SK-N-SH (cell line): ENCODE measurements around the gene EBF3. TPM values are rescaled to one million over a fixed set of nuclear protein-coding genes. Genes with fewer than 3 reads are reported as not detected.

Experiments
- CTCF ChIA-PET: fragments of 300-600, 350-600 bp; formaldehyde crosslinking; extraction: SDS; loops from one replicate; lab custom pipeline; 2021; lab: Yijun Ruan, JAX
- POLR2A ChIA-PET: fragments of 350-600 bp; sonication (Branson Sonifier 250); formaldehyde crosslinking; extraction: SDS; loops from one replicate; lab custom pipeline; 2020; ENCODE audit warnings: antibody characterized with exemption, inconsistent platforms; lab: Yijun Ruan, JAX
- DNase-seq: peaks from one replicate; pipeline ENCODE4 v3.0.0; 2012
- H2AFZ ChIP-seq: fragments of 200-600 bp; sonication (generic); 2 replicates; pipeline ENCODE4 v1.8.1; 2016; ENCODE audit warnings: antibody characterized with exemption, mild to moderate bottlenecking, low read depth
- H3F3A ChIP-seq: fragments of 200-600 bp; sonication (generic); replicated peaks from 2 replicates; pipeline ENCODE3; 2016; ENCODE audit warnings: antibody characterized with exemption, mild to moderate bottlenecking; ENCODE audit not compliant: insufficient read depth
- H3K27ac ChIP-seq, 2 experiments: fragments of 200-500 bp in 1 of 2; fragments of 200-600 bp in 1 of 2; sonication (Bioruptor generic) in 1 of 2; sonication (generic), shearing (Covaris generic) in 1 of 2; 2 replicates each; pipeline versions ENCODE4 v1.5.1 to v1.6.1; 2014 to 2016; ENCODE audit warnings: low read depth in 2 of 2, inconsistent platforms in 1 of 2, low read length in 1 of 2, mild to moderate bottlenecking in 1 of 2, mixed read lengths in 1 of 2
- H3K27me3 ChIP-seq: fragments of 200-600 bp; sonication (generic), shearing (Covaris generic); 2 replicates; pipeline ENCODE4 v1.6.1; 2016; ENCODE audit warnings: mixed run types; ENCODE audit not compliant: insufficient read depth
- H3K36me3 ChIP-seq, 2 experiments: fragments of 200-500 bp in 1 of 2; fragments of 200-600 bp in 1 of 2; sonication (Bioruptor generic) in 1 of 2; sonication (generic) in 1 of 2; replicated peaks in 1 of 2; 2 replicates each; pipeline versions ENCODE3 to v1.5.1; 2014 to 2016; ENCODE audit warnings: low read length in 1 of 2, mild to moderate bottlenecking in 1 of 2; ENCODE audit not compliant: insufficient read depth in 2 of 2, control insufficient read depth in 1 of 2
- H3K4me1 ChIP-seq, 2 experiments: fragments of 200-500 bp in 1 of 2; fragments of 200-600 bp in 1 of 2; sonication (Bioruptor generic) in 1 of 2; sonication (generic), shearing (Covaris generic) in 1 of 2; 2 replicates each; pipeline versions ENCODE4 v1.5.1 to v1.6.1; 2014 to 2016; ENCODE audit warnings: low read depth in 1 of 2, low read length in 1 of 2, mixed run types in 1 of 2; ENCODE audit not compliant: insufficient read depth in 2 of 2, control insufficient read depth in 1 of 2
- H3K4me2 ChIP-seq: fragments of 200-600 bp; sonication (generic), shearing (Covaris generic); 2 replicates; pipeline ENCODE4 v1.6.1; 2017; ENCODE audit warnings: mixed run types
- H3K4me3 ChIP-seq, 2 experiments: fragments of 200-500 bp in 1 of 2; fragments of 200-600 bp in 1 of 2; sonication (Bioruptor generic) in 1 of 2; sonication (generic), shearing (Covaris generic) in 1 of 2; 2 replicates each; pipeline versions ENCODE4 v1.5.1 to v1.8.1; 2014 to 2016; ENCODE audit warnings: low read depth in 2 of 2, inconsistent platforms in 1 of 2, low read length in 1 of 2, mild to moderate bottlenecking in 1 of 2, mixed read lengths in 1 of 2, moderate library complexity in 1 of 2
- H3K79me2 ChIP-seq: fragments of 200-600 bp; sonication (generic); 2 replicates; pipeline ENCODE4 v1.8.1; 2017; ENCODE audit warnings: mild to moderate bottlenecking; ENCODE audit not compliant: insufficient read depth
- H3K9ac ChIP-seq: fragments of 200-600 bp; sonication (generic); 2 replicates; pipeline ENCODE4 v1.6.1; 2017; ENCODE audit warnings: mixed run types
- H3K9me2 ChIP-seq: fragments of 200-600 bp; sonication (generic); 2 replicates; pipeline ENCODE4 v1.6.1; 2017; ENCODE audit warnings: mixed run types
- H3K9me3 ChIP-seq: fragments of 200-600 bp; sonication (generic); 2 replicates; pipeline ENCODE4 v1.6.1; 2017; ENCODE audit warnings: mixed run types, mild to moderate bottlenecking, moderate library complexity
- H4K20me1 ChIP-seq: fragments of 200-600 bp; sonication (generic); 2 replicates; pipeline ENCODE4 v1.6.1; 2017; ENCODE audit warnings: mild to moderate bottlenecking, mixed run types; ENCODE audit not compliant: insufficient read depth
- CHD2 ChIP-seq: fragments of 150-350 bp; IDR thresholded peaks from 2 replicates; pipeline ENCODE4 v1.6.1; 2018; ENCODE audit warnings: low read length; ENCODE audit not compliant: partially characterized antibody
- CTCF ChIP-seq: fragments of 200-600 bp; sonication (generic); IDR thresholded peaks from 2 replicates; pipeline ENCODE4 v1.6.1; 2017; ENCODE audit warnings: antibody characterized with exemption, mild to moderate bottlenecking, moderate library complexity
- ELF1 ChIP-seq: IDR thresholded peaks from 2 replicates; pipeline ENCODE4 v1.4.0; 2012
- FOSL2 ChIP-seq: IDR thresholded peaks from 2 replicates; pipeline ENCODE4 v1.4.0; 2012; ENCODE audit warnings: low read depth, mild to moderate bottlenecking, moderate library complexity, borderline replicate concordance
- FOXM1 ChIP-seq: IDR thresholded peaks from 2 replicates; pipeline ENCODE4 v1.4.0; 2012; ENCODE audit warnings: low read depth, mild to moderate bottlenecking
- GABPA ChIP-seq: IDR thresholded peaks from 2 replicates; pipeline ENCODE4 v1.4.0; 2012; ENCODE audit warnings: low read depth, mild to moderate bottlenecking
- PBX3 ChIP-seq: IDR thresholded peaks from 2 replicates; pipeline ENCODE4; 2012
- RAD21 ChIP-seq: IDR thresholded peaks from 2 replicates; pipeline ENCODE4 v1.6.1; 2012; ENCODE audit warnings: mild to moderate bottlenecking, low read length
- REST ChIP-seq: IDR thresholded peaks from 2 replicates; pipeline ENCODE4 v1.6.1; 2012; ENCODE audit warnings: mild to moderate bottlenecking, low read depth, low read length, moderate library complexity
- SIN3A ChIP-seq: IDR thresholded peaks from 2 replicates; pipeline ENCODE4 v1.6.1; 2012; ENCODE audit warnings: low read depth, mild to moderate bottlenecking, low read length, moderate library complexity, borderline replicate concordance
- TAF1 ChIP-seq: IDR thresholded peaks from 2 replicates; pipeline ENCODE4 v1.6.1; 2012; ENCODE audit warnings: low read depth, mild to moderate bottlenecking, low read length, moderate library complexity, borderline replicate concordance
- TCF12 ChIP-seq: IDR thresholded peaks from 2 replicates; pipeline ENCODE4 v1.4.0; 2012
- YY1 ChIP-seq: IDR thresholded peaks from 2 replicates; pipeline ENCODE4 v1.4.0; 2012; ENCODE audit warnings: low read depth, mild to moderate bottlenecking
- WGBS: methylation state at CpG from one replicate; pipeline ENCODE4 v1.1.6; 2017; ENCODE audit warnings: low lambda C conversion rate; 5-methylcytosine and 5-hydroxymethylcytosine counted together
- polyA plus RNA-seq, 3 experiments: library from polyadenylated mRNA; depleted of rRNA; stranded (reverse); fragments of >200 nt; gene quantifications; 2 replicates each; pipeline ENCODE4 v1.2.3, GENCODE V29; 2012

EBF3 gene
- polyA plus RNA-seq, 1 of the 3 experiments (the other 2 are of a cell fraction) = not detected

GRCh38 chr10:129935102-129935866 is 28.8 kb downstream of the EBF3 start:
- WGBS = 39% methylated on average over 9 of the region's 16 CpGs
- Histone ChIP-seq H3K9ac (no peak overlapping the region), H3K4me2 (no peak overlapping the region), H3K36me3 (no peaks in the 10 kb centered on the region), H3K79me2 (no peaks in the 10 kb centered on the region), H3K9me3 (no peaks in the 10 kb centered on the region), H4K20me1 (no peaks in the 10 kb centered on the region), H3K4me3 (no peak overlapping the region), H3K4me1 (peaks cover 0 to 15% of the 10 kb centered on the region in 2 experiments; a peak in 1 of 4 replicates), H3F3A (no peaks in the 10 kb centered on the region), H3K9me2 (no peaks in the 10 kb centered on the region), H2AFZ (no peak overlapping the region), H3K27ac (no peak overlapping the region), H3K27me3 (no peaks in the 10 kb centered on the region)
- TF ChIP-seq GABPA = no peak
- no peak for TF ChIP-seq TAF1
- TF ChIP-seq PBX3 = no peak
- TF ChIP-seq FOSL2 = no peak
- TF ChIP-seq YY1 = no peak
- no peak for TF ChIP-seq RAD21
- no peak for TF ChIP-seq CHD2
- no peak for TF ChIP-seq SIN3A
- TF ChIP-seq REST = no peak
- TF ChIP-seq TCF12 = no peak
- TF ChIP-seq CTCF = no peak
- TF ChIP-seq ELF1 = no peak
- no peak for TF ChIP-seq FOXM1
- no peak for DNase-seq
- ChIA-PET CTCF (interaction anchor here (1.9 kb wide), 1 partner anchor 46 kb away, joined by 5 read pairs; no protein-coding TSS in a partner anchor), POLR2A (no interaction called here)
